Ovary (tissue), 9 donors: ENCODE data around the gene DEUP1. TPM values are rescaled to one million over a fixed set of nuclear protein-coding genes. Genes with fewer than 3 reads are reported as not detected.
"Not testable (repeated sequence)": the region's sequence is repeated elsewhere in the genome, so short reads cannot be mapped to it uniquely, and the experiment has no call there.

ENCODE experiments used
- DNase-seq, 5 donors: peaks; one replicate each; pipeline ENCODE4 v3.0.0-alpha.2; 2019 to 2020
- H3K27ac ChIP-seq, 2 donors: fragments of 200-600 bp; one replicate each; pipeline versions ENCODE4 v1.5.1 to v1.8.0; 2019 to 2022
- H3K27me3 ChIP-seq: fragments of 200-600 bp; one replicate; pipeline ENCODE4 v1.8.0; 2022
- H3K36me3 ChIP-seq: fragments of 200-600 bp; sonication (generic); one replicate; pipeline ENCODE4 v1.5.1; 2019
- H3K4me1 ChIP-seq: one replicate; pipeline ENCODE4 v1.8.1; 2013; ENCODE audit warnings: mild to moderate bottlenecking, moderate library complexity; ENCODE audit not compliant: insufficient read depth
- H3K4me3 ChIP-seq: fragments of 200-600 bp; sonication (generic); one replicate; pipeline ENCODE4 v1.5.1; 2017
- H3K9me3 ChIP-seq, 2 donors: fragments of 200-600 bp in 1 of 2; sonication (generic) in 1 of 2; one replicate each; pipeline versions ENCODE4 v1.5.1 to v1.8.1; 2013 to 2019; ENCODE audit warnings: mild to moderate bottlenecking in 1 of 2, moderate library complexity in 1 of 2
- EP300 ChIP-seq: sonication (generic); formaldehyde crosslinking; IDR thresholded peaks from one replicate; pipeline ENCODE4 v1.6.1; 2017; ENCODE audit warnings: antibody characterized with exemption
- POLR2A ChIP-seq: fragments of 450-650 bp; IDR thresholded peaks from one replicate; pipeline ENCODE4 v1.6.1; 2017; ENCODE audit warnings: antibody characterized with exemption, mild to moderate bottlenecking, moderate library complexity
- WGBS, 3 donors: extraction: QIAGEN DNeasy Blood & Tissue Kit in 1 of 3; methylation state at CpG; one replicate each; pipeline versions ENCODE4 v1.1.5 to v1.1.7; 2013 to 2017; 5-methylcytosine and 5-hydroxymethylcytosine counted together
- intact Hi-C, 4 donors: fragments of 100-400 bp; cut with DNase I; formaldehyde crosslinking; loops; one replicate each; pipeline versions ENCODE4 v1.11.0 to v1.15.1; 2022 to 2023
- polyA plus RNA-seq, 2 donors: library from polyadenylated mRNA; stranded (reverse); fragments of 200-250 nt in 1 of 2; fragments of 350-450 nt in 1 of 2; fragmentation: Illumina TruSeq in 1 of 2; extraction: RNeasy Lipid Tissue Mini Kit (QIAGEN cat#74804) in 1 of 2; gene quantifications; one replicate each; pipeline ENCODE4 v1.2.3, GENCODE V29; 2013 to 2014
- total RNA-seq, 7 donors: library from RNA; depleted of rRNA in 2 of 7; stranded (reverse); fragments of >200 nt in 2 of 7; fragmentation: NEBNext Ultra II Directional in 3 of 7; extraction: Animal tissue kit (Norgen Biotek cat#: 25700) in 3 of 7; gene quantifications; one replicate each; pipeline versions ENCODE4 v1.1.0 to v1.2.4, GENCODE V29; 2016 to 2023
- TF ChIP-seq, protein P1 (sequence below), 3 donors: fragments of 450-650 bp in 2 of 3; fragments of 200-600 bp in 1 of 3; IDR thresholded peaks; one replicate each; pipeline versions ENCODE4 v1.5.1 to v1.8.0; 2016 to 2022; ENCODE audit warnings: antibody characterized with exemption in 3 of 3, mild to moderate bottlenecking in 1 of 3
- donor health status: DM: no; HTN: no; CAD: no; lungs with moderate emphysema.
- donor health status: DM: no; HTN: no; CAD: no.
- donor health status: Bipolar disorder and iron deficiency.
- donor health status: DM: yes; HTN: yes; CAD: no.
- donor health status: DM: no; HTN: no; CAD: no.
- donor health status: DM: yes; HTN: yes; CAD: no.

The DEUP1 gene
- total and polyA plus RNA-seq, 9 donors, result 0.05 to 2.0 (median 0.40) TPM; not detected in 1

DNA sequence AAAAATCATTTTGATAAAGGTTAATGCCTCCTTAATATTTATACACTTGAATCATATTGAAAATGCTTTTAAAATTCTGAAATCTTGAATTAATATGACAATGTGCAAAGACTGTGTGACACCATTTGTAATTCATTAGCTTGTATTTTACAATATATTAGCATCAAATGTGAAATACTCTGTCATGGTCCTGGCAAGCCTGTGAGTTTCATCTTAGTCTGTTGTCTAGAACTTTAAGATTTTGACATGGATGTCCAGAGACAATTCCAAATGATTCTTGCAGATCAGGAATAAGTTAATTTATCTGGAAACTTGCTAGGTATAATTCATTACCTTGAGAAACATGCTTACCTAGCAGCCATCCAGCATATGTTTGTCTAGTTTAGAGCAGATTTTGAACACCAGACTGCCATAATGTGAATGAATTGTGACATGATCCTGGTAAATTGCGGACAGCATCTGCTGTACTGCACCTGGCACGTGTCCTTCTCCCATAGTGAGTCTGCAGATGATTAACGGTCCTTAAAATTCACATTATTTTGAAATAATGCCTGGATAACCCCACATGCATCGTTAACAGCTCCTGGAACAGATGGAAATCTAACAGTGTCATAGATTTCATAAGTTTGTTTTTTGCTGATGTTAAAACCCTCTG lies 34.5 kb upstream of the DEUP1 start:
- intact Hi-C loops, result no loop called here
- TF ChIP-seq POLR2A (no peak), EP300 (no peak)
- TF ChIP-seq, protein P1, sequence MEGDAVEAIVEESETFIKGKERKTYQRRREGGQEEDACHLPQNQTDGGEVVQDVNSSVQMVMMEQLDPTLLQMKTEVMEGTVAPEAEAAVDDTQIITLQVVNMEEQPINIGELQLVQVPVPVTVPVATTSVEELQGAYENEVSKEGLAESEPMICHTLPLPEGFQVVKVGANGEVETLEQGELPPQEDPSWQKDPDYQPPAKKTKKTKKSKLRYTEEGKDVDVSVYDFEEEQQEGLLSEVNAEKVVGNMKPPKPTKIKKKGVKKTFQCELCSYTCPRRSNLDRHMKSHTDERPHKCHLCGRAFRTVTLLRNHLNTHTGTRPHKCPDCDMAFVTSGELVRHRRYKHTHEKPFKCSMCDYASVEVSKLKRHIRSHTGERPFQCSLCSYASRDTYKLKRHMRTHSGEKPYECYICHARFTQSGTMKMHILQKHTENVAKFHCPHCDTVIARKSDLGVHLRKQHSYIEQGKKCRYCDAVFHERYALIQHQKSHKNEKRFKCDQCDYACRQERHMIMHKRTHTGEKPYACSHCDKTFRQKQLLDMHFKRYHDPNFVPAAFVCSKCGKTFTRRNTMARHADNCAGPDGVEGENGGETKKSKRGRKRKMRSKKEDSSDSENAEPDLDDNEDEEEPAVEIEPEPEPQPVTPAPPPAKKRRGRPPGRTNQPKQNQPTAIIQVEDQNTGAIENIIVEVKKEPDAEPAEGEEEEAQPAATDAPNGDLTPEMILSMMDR (IDR thresholded peaks at IDR 0.05), result no peak
- H3K4me1 ChIP-seq, result no peaks in the 10 kb centered on the region
- no peak overlapping the region for H3K4me3 ChIP-seq
- no peaks in the 10 kb centered on the region for H3K9me3 ChIP-seq
- no peaks in the 10 kb centered on the region for H3K36me3 ChIP-seq
- DNase-seq, result no peak
- H3K27me3 ChIP-seq, result no peaks in the 10 kb centered on the region
- 70 to 74% (median 73%) methylated on average over 4 of the region's 4 CpGs for WGBS, 3 donors
- no peak overlapping the region for H3K27ac ChIP-seq

GRCh38 chr11:93303689-93304088 lies 26.9 kb upstream of the DEUP1 start:
- Histone ChIP-seq H3K27ac (no peak overlapping the region), H3K4me1 (no peaks in the 10 kb centered on the region), H3K27me3 (no peaks in the 10 kb centered on the region), H3K36me3 (no peaks in the 10 kb centered on the region), H3K4me3 (no peak overlapping the region), H3K9me3 (no peaks in the 10 kb centered on the region)
- DNase-seq, result no peak
- 77 to 92% (median 88%) methylated on average over 3 of the region's 3 CpGs for WGBS, 3 donors
- TF ChIP-seq EP300 (no peak), POLR2A (no peak)
- TF ChIP-seq, protein P1 (IDR thresholded peaks at IDR 0.05), result no peak
- intact Hi-C loops, result no loop called here

DNA sequence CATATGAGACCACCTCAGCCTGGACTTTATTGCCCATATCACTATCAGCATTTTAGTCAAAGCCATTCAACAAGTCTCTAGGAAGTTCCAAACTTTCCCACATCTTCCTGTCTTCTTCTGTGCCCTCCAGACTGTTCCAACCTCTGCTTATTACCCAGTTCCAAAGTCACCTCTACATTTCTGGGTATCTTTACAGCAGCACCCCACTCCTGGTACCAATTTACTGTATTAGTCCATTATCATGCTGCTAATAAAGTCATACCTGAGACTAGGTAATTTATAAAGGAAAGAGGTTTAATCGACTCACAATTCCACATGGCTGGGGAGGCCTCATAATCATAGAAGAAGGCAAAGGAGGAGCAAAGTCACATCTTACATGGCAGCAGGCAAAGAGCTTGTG lies 16.1 kb upstream of the DEUP1 start:
- H3K27me3 ChIP-seq, H3K9me3 ChIP-seq, DNase-seq, intact Hi-C loops, H3K4me1 ChIP-seq, H3K27ac ChIP-seq, H3K36me3 ChIP-seq, H3K4me3 ChIP-seq: not testable (repeated sequence)
- WGBS, 3 donors, result 94 to 97% (median 97%) methylated on average over 1 of the region's 1 CpG

DNA sequence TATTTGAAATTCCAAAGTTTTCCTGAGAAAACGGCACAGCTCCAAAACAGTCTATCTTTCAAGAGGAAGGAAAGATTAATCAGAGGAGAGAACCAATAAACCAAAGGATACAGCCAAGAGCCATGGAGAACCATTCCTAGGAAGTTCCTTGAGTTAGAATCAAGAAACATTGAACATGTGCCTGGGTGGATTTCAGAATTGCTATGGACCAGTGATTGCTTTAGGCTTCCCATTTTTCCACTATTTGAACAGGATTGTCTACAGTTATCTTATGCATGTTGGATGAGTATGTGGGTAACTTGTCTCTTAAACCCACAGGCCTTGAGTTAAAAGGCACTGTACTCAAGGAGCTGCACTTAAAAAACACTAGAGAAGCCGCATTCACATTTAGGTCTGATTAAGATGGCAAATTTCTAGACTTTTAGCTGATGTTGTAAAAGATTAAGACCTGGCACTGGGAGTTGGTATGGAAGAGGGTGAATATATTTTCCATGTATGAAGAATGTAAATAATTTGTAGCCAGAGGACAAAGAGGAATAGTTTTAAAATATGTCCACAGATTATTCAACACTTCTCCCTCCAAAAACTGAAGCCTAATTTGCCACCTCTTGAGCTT lies 11.2 kb upstream of the DEUP1 start:
- Histone ChIP-seq H3K27ac (no peak overlapping the region), H3K4me3 (no peak overlapping the region), H3K9me3 (no peaks in the 10 kb centered on the region), H3K27me3 (no peaks in the 10 kb centered on the region), H3K36me3 (no peaks in the 10 kb centered on the region), H3K4me1 (no peaks in the 10 kb centered on the region)
- 42 to 74% (median 50%) methylated on average over 2 of the region's 2 CpGs for WGBS, 3 donors
- no peak for DNase-seq
- TF ChIP-seq, protein P1 (IDR thresholded peaks at IDR 0.05), result no peak
- TF ChIP-seq EP300, result no peak
- no peak for TF ChIP-seq POLR2A
- intact Hi-C loops, result no loop called here

DNA sequence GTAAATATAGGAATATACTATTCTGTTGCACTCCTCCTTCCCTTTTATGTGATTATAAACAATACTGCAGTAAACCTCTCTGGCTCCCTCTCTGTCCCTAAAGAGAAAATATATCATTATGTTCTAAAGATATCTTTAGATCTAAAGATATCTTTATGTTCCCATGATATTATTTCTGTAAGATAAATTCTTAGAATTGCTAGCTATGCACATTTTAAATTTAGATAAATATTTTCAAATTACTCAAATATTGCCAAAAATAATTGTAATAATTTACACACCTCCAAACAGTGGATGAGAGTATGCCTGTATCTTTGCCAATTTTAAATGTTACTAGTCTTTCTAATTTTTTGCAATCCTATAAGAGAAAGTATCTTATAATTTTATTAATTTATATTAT lies 10.3 kb upstream of the DEUP1 start:
- no peak for DNase-seq
- H3K4me3 ChIP-seq, result no peak overlapping the region
- intact Hi-C loops, result no loop called here
- H3K27me3 ChIP-seq, result no peaks in the 10 kb centered on the region
- H3K27ac ChIP-seq, result no peak overlapping the region
- no peaks in the 10 kb centered on the region for H3K36me3 ChIP-seq
- TF ChIP-seq, protein P1 (IDR thresholded peaks at IDR 0.05), result no peak
- no peak for TF ChIP-seq POLR2A
- TF ChIP-seq EP300, result no peak
- H3K4me1 ChIP-seq, result no peaks in the 10 kb centered on the region
- no peaks in the 10 kb centered on the region for H3K9me3 ChIP-seq
